Muscle of arm (tissue), 12 donors: ENCODE results near the gene KRT78. TPM values are rescaled to one million over a fixed set of nuclear protein-coding genes. Genes with fewer than 3 reads are reported as not detected.
A peak's percentile ranks its signal among the peaks of the same experiment; 100 is the strongest.
"Not testable (repeated sequence)": the region's sequence is repeated elsewhere in the genome, so short reads cannot be mapped to it uniquely, and the experiment has no call there.

Experiments
- DNase-seq: peaks from one replicate; pipeline ENCODE4 v3.0.0-alpha.2; 2013
- polyA plus RNA-seq, 12 donors: library from polyadenylated mRNA; unstranded; fragments of 120-200 nt; gene quantifications; one replicate each; pipeline ENCODE4 v1.2.1, GENCODE V29; 2013; ENCODE audit not compliant: insufficient read length in 12 of 12

KRT78 gene
- polyA plus RNA-seq, 12 donors, result 0.08 to 12.6 (median 2.4) TPM; not detected in 7

GRCh38 chr12:52872644-52873389, 24.0 kb upstream of the KRT78 start:
- no peak for DNase-seq

GRCh38 chr12:52871291-52872039, 22.7 kb upstream of the KRT78 start:
- no peak for DNase-seq

DNA sequence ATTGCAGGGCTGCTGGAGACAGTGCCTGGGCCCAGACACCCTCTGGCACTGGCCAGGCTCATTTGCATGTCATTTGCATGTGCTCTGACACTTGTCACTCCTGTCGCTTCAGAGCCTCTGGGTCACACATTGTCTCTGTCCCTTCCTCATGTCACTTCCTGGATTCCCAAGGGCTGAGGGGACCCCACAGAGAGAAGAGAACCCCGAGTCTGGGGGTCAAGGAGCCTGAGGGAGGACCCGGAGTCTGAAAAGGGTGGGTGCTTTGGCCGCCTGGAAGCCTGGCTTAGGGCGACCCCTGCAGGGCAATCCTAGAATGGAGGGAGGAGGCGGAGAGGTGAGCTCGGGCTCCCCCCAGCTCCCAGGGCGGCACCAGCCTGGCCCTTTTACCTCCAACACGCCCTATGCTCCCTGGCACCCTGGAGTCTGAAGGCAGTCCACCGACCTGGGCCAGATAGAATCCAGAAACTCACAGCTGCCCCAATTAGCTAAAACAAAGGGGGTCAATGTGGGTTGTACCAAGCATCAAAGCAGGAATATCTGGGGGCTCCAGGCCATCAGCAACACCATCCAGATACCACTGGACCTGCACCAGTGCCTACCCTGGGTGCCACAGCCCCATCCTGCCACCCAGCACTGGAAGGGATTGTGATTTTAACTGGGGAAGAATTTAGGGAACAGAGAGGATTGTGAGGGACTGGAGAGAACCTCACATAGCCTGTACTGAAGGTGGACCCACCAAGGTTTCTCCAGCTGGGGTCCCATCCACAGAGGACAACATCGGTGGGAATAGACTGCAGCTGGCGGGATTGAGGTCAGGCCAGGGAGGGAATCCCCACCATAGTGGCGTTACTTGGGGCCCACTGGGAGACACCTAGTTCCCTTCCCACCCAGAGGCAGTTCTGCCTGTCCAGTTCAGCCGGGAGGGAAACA, 21.8 kb upstream of the KRT78 start:
- no peak for DNase-seq

DNA sequence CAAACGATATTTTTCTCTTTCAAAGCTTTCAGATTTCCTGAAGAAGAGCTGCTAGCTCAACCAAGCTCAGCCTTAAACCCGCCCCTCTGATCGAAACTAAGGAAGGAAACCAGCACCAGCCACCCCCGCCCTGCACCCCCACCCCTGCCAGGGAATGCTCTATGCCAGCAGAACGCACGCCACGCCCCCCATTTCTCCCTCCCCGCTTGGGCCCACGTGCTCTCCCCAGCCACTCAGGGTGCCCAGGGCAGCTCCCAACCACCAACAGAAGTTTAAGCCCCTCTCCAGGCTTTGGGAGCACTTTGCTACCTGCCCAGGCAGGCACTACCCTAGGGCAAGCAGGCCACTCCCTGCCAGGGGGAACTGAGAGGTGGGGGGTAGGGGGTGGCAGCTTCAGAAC, 18.8 kb upstream of the KRT78 start:
- no peak for DNase-seq

DNA sequence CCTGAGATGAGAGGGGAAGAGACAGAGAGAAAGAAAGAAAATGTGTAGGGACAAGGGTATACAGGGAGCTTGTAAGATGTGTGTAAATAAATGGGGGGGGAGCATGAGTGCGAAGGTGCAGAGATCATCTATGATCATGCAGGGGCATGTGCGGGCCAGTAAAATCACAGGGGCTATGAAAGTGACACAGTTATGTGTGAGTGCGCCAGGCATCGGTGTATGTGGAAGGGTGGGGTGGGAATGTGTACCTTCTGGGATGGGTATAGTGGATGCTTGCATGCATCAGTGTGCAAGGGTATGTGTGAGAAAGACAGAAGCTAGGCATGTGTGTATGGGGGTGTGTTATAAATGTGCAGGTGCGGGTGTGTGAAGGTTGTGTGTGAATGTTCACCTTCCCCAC, 18.4 kb upstream of the KRT78 start:
- DNase-seq, result no peak

- peak; percentile 66 for DNase-seq
Observed at GRCh38 chr12:52865090-52865944, 16.5 kb upstream of the KRT78 start.

DNA sequence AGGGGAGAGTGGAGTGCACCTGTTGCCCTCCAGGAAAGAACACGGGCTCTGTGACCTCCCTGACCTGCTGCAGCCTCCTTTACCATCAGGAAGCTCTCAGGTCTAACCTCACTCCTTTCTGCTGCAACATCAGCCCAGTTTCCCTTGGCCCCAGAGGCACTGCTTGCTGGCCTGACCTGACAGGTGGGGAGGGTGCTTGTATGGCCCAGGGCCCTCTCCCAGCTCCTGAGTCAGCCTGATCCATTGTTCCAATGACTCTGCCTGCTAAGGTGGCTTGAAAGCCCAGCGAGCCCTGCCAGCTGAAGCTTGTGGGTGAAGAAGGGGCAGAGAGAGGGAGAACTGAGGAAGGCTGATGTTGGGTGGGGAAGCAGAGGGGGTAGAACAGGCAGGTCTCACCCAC, 13.2 kb upstream of the KRT78 start:
- DNase-seq, result no peak

- DNase-seq, result no peak
Observed at GRCh38 chr12:52861511-52861910, 12.7 kb upstream of the KRT78 start.

- DNase-seq, result no peak
Observed at GRCh38 chr12:52860102-52860823, 11.5 kb upstream of the KRT78 start.

GRCh38 chr12:52857500-52857899, 8.7 kb upstream of the KRT78 start:
- DNase-seq, result no peak

GRCh38 chr12:52856787-52857186, 8.0 kb upstream of the KRT78 start:
- DNase-seq, result no peak

- not testable (repeated sequence) for DNase-seq
Observed at GRCh38 chr12:52856077-52856476, 7.3 kb upstream of the KRT78 start.

DNA sequence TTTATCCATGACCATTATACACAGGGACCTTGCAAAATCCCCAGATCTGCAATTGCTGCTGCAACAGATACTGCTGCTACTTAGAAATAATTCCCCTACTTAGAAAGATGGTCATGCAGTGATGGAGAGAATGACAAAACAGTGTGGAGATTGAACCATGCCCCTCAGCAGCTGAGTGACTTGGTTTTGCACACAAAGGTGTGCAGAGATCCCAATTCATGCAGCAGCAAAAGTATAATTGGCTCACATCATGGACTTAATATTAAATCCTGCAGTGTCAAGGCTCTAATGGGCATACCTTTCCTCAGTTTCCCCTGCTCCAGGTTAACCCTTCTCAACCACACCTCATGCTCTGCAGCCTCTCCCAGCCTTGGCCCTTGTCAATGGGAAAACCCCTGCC, 3.0 kb upstream of the KRT78 start:
- no peak for DNase-seq

- no peak for DNase-seq
Observed at GRCh38 chr12:52850681-52851080, 1.9 kb upstream of the KRT78 start.

- no peak for DNase-seq
Observed at GRCh38 chr12:52849511-52849910, 717 bp upstream of the KRT78 start.

GRCh38 chr12:52847335-52848102, 1.3 kb downstream of the KRT78 start:
- DNase-seq, result no peak

GRCh38 chr12:52846356-52846970, 2.3 kb downstream of the KRT78 start:
- DNase-seq, result no peak

- no peak for DNase-seq
Observed at GRCh38 chr12:52845946-52846345, 2.8 kb downstream of the KRT78 start.

GRCh38 chr12:52844386-52844785, 4.4 kb downstream of the KRT78 start:
- DNase-seq, result no peak
